Limb (tissue), 2 donors: Measurements from ENCODE around the gene BDH1.
"Not testable (repeated sequence)": the region's sequence is repeated elsewhere in the genome, so short reads cannot be mapped to it uniquely, and the experiment has no call there.

Experiments used
- DNase-seq, 2 donors: peaks; one replicate each; pipeline ENCODE4 v3.0.0-alpha.2; 2016; ENCODE audit errors: extremely low spot score in 2 of 2

The BDH1 gene

DNA sequence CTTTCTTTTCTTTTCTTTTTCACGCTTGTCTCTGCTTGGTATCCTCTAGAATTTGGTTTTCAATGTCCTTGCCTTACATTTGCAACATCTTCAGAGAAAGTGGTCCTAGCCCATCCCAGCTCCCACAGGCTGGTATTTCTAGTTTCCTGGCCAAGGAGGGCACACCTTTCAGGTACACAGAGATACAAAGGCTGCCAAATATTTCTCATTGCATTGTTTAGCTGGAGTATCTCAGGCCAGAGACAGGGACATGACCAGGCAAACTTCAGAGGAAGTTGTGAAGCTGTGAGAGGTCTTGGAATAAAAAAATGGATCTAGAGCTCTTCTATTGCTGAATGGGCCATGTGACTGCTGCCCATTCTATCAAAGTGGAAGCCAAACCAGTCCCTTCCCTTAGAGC is 68.9 kb downstream of the BDH1 start:
- DNase-seq, result no peak

DNA sequence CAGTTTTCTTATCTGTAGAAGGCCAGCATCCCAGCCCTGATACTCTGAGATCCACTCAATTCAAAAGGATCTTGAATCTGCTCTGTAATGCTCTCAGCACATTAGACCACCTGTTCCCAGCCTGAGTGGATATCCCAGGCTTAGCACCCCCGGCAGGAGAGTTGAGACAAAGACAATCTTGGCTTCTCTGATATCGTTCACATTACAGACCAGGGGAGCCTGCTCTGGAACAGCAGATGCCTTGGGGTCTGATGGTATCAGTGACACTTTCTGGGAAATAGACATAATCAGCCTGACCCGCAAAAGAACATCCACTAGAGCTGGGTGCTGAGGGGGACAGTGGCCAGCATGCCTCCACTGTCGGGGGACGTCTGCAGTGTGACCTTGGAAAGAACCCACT is 70.6 kb downstream of the BDH1 start:
- no peak for DNase-seq

DNA sequence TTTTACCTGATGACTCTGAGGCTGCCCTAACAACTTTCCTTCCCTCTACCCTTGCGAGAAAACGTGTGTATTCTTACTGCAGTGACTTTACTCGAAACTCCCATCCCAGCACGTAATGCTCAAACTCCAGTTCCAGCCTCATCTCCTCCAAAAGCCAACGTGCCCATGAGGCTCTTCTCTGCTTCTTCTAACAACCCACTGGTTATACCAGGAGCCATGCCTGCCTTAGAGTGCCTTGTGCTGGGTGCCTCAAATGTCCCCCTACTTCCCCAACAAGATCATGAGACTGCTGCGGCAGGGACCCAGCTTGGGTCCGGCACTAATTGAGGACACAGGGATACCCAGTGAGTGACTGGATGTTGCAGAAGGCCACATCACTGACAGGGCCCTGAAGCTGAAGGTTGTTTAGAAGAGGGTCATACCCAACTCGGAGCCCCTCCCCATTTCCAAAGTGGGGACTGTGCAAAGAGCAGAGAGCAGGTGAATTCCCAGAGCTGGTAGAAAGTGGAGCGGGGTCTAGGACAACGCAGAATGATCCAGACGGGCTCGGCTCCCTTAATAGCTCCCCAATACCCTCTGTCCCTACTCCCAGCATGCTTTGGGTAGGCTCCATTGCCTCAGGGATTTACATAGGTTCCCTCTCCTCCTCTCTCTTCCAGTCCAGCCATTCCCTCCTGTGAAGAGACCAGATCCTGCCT is 71.4 kb downstream of the BDH1 start:
- DNase-seq, result no peak

DNA sequence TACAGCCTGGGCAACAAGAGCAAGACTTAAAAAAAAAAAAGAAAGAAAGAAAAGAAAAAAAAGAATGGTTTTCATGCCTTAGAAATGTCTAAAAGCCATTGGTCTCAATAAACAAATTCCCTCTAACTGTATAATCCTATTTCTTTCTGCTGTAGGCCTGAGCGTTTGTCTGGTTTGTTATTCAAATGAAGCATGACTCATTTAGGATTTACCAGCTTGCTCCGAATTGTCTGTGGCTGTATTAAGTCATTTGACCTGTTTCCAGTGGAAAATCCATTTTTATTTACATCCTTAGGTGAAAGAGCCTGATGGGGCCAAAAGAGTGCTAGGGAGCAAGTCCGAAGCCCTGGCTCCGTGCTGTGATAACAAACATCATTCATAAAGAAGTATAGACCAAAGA is 73.8 kb downstream of the BDH1 start:
- no peak for DNase-seq

DNA sequence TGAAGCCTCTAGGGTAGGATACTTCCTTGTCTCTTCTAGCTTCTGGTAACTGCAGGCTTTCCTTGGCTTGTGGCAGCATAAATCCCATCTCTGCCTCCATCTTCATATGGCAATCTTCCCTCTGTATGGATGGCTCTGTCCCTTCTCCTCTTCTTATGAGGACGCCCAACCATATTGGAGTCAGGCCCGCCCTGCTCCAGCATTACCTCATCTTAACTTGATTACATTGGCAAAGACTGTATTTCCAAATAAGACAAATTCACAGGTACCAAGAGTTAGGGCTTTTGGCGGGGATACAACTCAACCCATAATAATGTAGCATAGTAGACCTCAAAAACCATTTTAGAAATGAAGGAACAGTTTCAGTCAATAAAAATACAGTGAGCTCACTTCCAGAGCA is 75.4 kb downstream of the BDH1 start:
- DNase-seq, result no peak

DNA sequence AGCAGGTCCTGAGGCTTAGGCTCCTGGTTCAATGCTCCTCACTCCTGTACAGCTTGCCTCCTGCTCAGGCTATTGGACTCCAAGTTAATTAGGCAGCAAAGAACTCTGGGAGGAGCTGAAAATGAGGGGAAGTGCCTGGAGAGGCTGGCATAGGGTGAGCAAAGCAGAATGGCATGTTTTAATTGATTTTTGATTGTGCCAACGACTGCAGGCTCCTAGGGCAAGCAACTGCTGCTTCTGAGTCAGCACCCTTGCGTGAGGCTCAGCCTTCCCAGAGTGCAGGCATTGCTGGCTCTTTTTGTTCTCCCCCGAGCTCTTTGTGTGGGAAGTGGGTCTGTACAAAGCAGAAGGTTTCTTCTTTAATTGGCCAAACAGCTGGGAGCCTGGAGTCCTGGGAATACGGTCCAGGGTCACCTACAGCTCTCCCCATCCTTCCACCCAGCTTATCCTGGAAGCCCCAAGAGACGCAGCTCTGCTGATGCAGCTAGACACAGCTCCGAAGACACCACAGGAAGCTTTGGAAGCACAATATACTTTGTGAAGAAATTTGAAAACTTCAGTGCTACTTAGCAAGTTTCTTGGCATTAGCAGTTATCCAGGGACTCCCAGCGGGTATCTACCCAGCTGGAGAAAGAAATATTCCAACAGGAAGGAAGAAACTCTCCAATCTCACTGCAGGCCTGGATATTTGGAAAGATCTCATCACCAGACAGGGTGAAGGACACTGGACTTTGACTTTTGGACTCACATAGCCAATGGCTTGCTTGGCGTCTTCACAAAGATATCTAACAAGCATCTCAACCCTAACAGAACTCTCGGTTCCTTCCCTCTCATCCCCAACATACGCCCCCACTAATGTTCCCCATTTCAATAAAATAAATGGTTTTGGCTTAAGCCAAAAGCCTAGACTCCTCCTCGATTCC is 76.8 kb downstream of the BDH1 start:
- no peak for DNase-seq

DNA sequence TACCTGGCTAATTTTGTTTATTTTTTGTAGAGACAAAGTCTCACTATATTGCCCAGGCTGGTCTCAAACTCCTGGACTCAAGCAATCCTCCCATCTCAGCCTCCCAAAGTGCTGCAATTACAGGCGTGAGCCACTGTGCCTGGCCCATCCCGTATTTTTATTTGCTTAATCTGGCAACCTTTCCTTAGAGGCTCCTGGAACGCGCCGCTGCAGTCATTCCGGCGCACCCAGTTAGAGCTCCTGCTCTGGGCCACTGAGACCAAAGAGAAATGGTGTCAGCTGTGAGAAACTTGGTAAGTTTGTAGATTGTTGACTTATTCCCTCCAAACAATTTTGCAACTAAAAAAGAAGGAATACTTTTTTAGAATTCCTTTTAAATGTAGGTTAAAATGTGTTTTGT is 78.0 kb downstream of the BDH1 start:
- DNase-seq, result not testable (repeated sequence)

DNA sequence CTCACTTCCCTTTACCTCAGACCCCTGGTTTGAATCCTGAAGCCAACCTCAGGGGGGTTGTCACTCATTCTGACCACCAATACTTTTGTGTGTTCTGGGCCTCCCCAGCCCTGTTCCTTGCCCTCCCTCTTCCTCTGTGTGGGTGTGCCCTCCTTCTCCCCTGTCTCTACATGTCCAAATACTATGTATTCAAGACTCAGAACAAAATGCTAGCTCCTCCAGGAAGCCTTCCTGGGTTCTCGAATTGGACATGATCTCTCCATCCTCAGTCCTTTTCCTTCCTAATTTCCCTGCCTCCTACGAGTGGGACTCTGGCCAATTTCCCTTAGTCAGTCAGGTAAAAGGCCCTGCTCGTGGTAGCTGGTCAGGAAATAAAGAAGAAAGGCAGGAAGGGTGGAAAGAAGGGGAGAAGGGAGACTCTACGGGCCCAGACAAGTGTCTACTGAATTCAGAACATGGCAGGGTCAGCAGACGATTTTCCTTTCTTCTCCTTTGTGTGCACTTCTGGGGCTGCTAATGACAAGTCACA is 79.7 kb downstream of the BDH1 start:
- DNase-seq, result no peak

DNA sequence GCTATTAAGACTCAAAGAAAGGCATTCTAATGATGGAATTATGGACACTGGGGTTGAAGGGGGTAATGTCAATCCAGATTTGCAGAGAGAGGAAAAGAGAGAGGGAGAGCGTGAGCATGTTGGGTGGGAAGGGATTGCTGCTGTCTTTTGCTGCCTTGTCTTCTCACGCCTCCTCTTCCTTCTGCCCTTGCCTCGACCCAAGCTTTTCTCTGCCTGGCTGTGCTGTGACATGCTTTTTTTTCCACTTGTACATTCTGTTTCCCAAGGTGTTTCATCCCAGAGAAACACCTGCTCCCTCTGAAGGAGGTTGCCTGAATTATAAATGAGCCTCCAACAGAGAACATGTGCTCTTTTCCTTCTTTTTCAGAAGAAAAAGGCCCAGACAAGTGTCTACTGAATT is 80.3 kb downstream of the BDH1 start:
- no peak for DNase-seq

DNA sequence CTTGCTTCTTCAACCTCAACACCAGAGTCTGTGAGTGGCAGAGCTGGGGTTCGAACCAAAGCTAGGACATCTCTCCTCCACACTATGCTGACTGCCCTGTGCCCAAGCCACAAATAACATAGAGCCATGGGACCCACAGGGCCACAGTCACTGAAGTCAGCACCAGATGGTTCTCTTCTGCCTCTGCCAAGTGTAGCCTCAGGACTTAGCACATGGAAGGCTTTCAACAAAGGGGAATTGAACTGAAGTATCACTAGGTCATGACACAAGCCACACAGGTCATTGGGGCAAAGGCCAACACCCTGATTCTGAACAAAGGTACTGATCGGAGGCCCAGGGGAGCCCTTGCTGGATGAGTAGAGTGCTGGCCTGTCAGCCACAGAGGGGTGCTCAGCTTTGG is 83.6 kb downstream of the BDH1 start:
- DNase-seq, result no peak

DNA sequence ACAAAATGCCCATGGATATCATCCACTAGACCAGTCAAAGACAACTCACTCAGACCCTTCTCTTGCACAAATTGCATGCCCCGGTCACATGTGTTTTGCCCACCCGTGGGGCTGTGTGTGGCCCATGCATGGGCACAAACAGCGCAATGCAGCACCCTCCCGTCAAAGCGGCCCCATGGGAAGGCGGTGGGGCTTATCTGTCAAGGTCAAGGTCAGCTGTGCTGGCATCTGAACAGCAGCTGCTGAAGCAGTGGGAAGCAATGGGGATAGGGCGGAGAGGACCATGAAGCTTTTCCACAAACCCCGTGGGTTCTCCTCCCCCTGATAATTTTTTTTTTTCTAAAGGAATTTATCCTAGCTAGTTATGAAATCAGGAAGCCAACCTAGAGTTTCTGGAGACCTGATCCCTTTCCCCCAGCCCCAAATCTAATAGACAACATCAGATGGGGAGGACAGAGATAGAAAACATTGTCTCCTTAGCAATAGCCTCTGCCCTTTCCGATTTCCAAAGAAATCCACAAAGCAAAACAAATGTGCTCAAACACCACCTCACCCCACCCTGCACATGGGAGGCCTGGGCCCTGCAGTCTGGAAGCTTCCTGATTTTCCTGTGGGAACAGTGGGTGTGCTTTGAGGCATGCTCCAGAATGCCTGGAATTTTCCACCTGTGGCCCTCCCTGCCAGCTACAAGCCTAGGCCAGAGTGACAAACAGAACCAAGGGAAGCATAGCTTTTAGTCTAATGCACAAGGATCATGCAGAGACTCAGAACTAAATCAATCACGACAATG is 84.4 kb downstream of the BDH1 start:
- no peak for DNase-seq

DNA sequence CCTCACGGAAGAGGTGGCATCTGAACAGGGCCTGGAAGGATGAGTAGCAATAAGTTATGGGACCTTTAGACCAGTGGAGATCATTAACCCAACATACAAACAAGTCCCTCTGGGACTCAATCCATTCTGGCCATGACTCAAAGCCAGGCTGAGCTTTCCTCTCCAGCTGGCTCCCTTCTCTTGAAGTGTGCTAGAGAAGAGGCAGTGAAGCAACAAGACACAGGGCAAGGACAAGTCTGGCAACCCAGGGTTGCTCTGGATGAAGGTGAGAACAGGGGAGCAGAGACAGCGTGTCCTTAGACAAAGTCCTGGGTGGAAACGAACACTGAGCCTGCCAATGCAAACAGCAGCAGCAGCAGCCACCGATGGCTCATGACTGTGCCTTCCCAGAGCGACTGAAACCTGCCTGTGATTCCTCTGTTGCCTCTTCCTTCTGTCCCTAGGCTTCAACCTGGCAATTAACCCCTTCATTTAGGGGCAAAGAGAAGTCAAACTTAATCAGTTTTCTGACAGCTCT is 86.8 kb downstream of the BDH1 start:
- DNase-seq, result no peak

DNA sequence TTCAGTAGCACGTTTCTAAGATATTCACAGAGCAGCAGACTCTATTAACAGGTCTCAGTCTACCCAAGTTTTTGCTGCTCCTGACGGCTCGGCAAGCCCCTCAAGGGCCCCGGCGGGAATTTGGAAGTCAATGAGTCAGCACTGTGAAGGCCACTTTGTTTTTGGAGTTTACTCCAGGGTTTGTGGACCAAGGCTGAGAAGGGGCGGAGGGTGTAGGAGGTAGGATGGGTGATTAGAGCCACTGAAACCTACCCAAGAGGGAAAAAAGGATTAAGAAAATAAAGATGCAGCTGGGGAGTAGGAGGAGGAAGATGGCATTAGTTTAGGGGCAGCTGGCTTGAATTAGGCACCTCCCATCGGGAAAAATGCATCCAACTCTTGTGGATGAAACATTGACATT is 87.6 kb downstream of the BDH1 start:
- DNase-seq, result no peak

DNA sequence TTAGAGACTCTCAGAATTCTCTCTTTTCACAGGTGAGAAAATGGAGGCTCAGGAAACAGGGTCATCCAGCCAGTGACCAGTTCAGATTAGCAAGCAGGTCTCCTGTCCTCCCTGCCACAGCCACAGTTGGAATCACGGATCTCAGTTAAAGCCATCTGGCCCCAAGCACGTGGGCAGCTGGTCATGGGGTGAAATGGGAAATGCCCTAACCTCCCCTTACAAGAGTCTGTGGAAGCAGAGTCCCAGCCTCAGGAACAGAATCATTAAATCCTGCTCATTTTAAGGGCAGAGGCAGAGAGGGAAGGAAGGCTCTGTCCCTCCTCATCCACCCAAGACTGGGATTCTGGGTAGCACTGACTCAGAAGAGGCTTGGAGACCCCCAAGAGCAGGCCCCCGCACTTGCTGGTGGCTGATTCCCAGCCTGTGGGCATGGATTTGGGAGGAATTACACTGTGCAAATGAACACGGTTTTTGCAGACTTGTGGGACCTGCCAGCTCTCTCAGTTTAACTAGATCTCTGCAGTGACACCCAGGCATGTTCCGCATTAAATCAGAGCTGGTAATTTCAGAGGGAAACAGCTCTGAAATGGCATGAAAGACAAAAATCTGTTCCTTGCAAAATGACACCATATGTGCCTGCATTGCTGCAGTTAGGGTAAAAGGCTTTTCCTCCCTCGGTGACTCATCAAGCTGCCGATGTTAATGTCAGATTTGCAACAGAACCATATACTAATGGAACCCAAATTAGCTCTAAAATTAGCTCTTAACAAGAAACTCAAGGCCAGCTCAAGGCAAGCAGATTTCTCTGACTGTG is 89.0 kb downstream of the BDH1 start:
- DNase-seq, result no peak

DNA sequence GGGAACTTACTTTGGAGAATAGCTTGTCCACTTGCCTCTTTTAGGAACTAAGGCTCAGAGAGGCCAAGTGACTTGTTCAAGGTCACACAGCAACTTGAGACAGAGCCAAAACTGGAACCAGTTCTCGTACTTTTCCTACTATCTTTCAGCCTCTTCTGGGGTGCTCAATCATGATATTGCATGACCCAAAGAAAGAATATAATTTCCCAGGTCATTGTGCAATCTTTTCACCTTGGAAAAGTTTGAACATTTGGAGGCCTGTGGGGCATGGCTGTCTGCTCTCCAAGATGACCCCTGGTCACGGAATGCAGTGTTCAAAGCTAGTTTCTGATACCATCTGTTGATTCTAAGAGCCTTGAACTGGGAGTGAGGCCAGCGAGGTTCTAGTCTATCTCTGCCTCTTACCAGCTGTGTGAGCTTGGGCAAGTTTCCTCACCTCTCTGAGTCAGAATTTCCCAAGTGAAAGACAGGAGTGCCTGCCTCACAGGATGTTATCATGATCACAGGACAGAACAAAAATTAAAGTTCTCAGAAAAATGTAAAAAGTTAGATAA is 89.7 kb downstream of the BDH1 start:
- no peak for DNase-seq

DNA sequence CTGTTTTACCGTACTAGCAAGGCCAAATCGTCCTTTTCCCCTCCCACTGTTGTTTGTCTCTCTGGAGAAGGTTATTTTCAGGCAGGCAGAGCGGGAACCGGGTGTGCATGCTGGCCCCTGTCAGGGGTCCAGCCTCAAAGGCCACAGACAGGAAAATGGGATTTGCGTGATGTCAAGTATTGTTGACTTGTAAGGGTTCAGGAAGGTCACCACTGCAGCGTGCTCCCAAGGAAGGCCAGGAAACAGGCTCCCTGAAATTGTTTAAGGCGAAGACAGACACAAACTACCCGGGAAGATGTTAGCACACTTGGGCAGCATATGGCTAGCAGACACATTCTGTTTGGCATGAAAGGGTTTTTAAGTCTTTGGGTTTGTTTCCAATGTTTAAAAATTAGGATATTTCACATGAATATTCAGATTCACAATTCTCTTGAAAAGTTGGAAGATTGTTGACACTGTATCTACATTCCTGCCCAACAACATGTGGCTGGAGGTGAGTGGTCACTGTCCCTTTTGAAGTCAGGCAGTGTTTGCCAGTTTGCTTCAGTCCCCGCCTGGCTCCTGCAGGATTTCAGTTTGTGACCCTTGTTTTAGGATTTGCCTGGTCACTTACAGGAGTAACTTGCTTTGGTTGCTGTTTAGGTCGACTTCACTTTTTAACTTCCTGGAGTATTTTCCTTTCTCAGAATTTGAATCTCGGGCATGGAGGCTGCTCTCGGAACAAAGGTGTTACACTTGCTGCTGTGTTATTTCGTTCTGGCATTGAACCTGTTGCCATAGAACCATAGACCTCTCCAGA is 90.4 kb downstream of the BDH1 start:
- no peak for DNase-seq

DNA sequence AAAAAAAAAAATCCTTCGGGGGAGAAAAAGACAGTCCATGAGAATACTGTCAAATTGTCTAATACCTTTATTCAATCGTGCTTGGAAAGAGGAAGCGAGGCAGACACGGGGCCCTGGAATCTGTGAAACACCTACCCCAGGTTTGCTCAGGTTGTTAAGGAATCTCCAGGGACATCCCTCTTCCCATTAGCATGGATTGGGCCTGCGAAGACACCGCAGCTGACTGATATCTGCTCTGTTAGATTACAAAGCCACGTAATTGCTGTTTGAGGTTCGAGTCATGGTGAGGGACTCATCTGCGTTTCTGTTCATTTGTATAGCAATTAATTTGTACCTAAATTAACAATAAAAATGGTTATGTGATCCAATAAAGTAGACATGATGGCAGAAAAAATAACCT is 91.0 kb downstream of the BDH1 start:
- DNase-seq, result no peak

DNA sequence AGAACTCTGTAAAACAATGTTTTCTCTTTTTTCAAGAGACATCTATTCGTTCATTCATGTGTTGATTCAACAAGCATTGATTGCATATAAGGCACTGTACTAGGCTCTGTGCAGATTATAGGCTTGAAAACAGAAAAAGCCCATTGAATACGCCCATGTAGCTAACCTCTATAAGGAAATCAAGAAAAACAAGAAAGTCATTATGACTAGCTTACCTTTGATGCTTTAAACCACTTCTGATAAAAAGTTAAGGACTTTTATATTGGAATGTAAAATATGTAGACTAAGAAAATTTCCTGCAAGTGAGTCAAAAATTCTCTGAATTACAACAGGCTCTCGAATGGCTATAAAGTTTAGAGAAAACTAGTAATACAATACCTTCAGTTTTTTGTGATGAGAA is 92.5 kb downstream of the BDH1 start:
- no peak for DNase-seq

DNA sequence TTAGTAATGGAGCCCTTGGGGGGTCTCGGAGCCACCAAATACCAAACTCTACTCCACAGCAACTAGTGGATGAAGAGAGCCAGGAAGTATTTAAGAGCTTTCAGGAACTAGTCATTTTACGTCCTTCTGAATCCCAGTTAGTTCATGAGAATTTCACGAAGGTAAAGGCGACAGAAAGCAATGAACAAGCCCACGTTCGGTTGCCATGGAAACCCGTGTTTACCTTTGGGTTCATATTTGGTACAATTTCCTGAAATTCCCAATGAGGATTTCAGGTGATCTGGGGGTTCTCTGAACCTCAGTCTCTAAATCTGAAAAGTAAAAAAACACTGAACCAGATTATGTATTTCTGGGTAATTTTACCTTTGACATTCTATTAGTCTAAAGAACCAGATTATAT is 93.0 kb downstream of the BDH1 start:
- no peak for DNase-seq

DNA sequence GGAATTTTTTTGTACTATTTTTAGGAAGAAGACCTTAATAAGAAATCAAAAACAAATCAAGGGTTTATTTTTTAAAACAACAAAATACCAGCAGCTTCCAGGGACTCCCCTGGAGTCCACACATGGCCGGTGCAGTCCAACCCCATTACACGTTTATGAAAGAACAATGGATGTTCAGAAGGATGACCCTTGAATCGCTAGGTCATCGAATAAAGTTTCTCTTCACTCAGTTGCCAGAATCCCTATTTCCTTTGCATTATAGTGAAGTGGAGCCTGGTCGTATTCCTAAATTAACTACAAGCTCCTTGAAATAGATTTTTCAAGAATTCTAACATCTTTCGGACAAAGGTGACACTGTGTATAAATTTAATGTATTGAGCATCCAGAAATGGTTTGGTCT is 95.1 kb downstream of the BDH1 start:
- no peak for DNase-seq
